IMR-90 (cell line): ENCODE measurements around the gene SLC12A6.

Source experiments
- MAFK ChIP-seq: IDR thresholded peaks from 2 replicates; pipeline ENCODE4 v1.6.1; 2012; ENCODE audit warnings: low read depth, low read length, improper control_type of control experiment
- MAZ ChIP-seq: IDR thresholded peaks from 2 replicates; pipeline ENCODE4 v1.6.1; 2012; ENCODE audit warnings: low read depth, mild to moderate bottlenecking, low read length, improper control_type of control experiment, moderate library complexity, borderline replicate concordance
- NFE2L2 ChIP-seq: fragments of 150-350 bp; IDR thresholded peaks from 2 replicates; pipeline ENCODE4 v1.6.1; 2016; ENCODE audit warnings: low read depth, mild to moderate bottlenecking, low read length
- POLR2A ChIP-seq: IDR thresholded peaks from 2 replicates; pipeline ENCODE4 v1.6.1; 2012; ENCODE audit warnings: mild to moderate bottlenecking, low read depth, low read length
- TF ChIP-seq, protein P1 (sequence below): conservative IDR thresholded peaks from 2 replicates; pipeline ENCODE4 v1.5.1; 2012; ENCODE audit warnings: mild to moderate bottlenecking, low read depth, low read length, improper control_type of control experiment

DNA sequence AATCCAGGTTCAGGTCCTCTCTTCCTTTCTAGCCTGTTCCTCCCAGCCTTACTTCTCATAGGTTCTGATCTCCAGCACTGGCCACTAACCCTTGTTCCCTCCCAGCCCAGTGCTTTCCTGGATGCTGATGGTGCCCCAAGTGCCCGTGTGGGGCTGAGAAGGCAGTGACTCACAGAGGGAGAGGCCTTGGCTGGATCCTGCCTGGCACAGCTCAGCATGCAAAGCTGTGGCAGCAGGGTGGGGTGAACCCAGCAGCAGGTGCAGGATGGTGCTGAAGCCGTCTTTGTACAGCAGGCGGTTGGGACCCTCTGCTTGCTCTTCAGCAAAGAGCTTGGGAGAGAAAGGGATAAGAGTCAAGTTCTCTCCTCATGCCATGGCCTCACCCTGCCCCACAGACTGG lies 21.8 kb upstream of the SLC12A6 start:
- TF ChIP-seq, protein P1, sequence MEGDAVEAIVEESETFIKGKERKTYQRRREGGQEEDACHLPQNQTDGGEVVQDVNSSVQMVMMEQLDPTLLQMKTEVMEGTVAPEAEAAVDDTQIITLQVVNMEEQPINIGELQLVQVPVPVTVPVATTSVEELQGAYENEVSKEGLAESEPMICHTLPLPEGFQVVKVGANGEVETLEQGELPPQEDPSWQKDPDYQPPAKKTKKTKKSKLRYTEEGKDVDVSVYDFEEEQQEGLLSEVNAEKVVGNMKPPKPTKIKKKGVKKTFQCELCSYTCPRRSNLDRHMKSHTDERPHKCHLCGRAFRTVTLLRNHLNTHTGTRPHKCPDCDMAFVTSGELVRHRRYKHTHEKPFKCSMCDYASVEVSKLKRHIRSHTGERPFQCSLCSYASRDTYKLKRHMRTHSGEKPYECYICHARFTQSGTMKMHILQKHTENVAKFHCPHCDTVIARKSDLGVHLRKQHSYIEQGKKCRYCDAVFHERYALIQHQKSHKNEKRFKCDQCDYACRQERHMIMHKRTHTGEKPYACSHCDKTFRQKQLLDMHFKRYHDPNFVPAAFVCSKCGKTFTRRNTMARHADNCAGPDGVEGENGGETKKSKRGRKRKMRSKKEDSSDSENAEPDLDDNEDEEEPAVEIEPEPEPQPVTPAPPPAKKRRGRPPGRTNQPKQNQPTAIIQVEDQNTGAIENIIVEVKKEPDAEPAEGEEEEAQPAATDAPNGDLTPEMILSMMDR, result no peak
- no peak for TF ChIP-seq POLR2A
- no peak for TF ChIP-seq MAZ
- TF ChIP-seq NFE2L2, result no peak
- TF ChIP-seq MAFK, result no peak
